GM11168 (cell line): ENCODE measurements around the gene KRT10.
"Not testable (repeated sequence)": the region's sequence is repeated elsewhere in the genome, so short reads cannot be mapped to it uniquely, and the experiment has no call there.

ENCODE experiments used
- in situ Hi-C: fragments of 300-500 bp; cut with MboI; formaldehyde crosslinking; loops from one replicate; pipeline ENCODE4 v1.12.0; 2022; ENCODE audit warnings: low sequenced_read_pairs; ENCODE audit not compliant: unreplicated experiment

Gene KRT10

GRCh38 chr17:40822132-40822812 is at the start of gene KRT10:
Gene KRT10 (minus strand): TSS chr17:40822614. CDS start chr17:40822585, 29 bp downstream.
- in situ Hi-C loops = no loop called here

GRCh38 chr17:40871316-40871715 is 48.9 kb upstream of the KRT10 start:
- in situ Hi-C loops = no loop called here

- in situ Hi-C loops = no loop called here
These were observed 47.7 kb upstream of the KRT10 start for GRCh38 chr17:40870136-40870535.

- in situ Hi-C loops = no loop called here
These were observed 44.4 kb upstream of the KRT10 start, which contains the start of gene KRT12 for GRCh38 chr17:40866838-40867237. Gene KRT12 (minus strand): TSS chr17:40867223. CDS start chr17:40867186, 37 bp downstream.

- in situ Hi-C loops = no loop called here
These were observed 42.4 kb upstream of the KRT10 start for GRCh38 chr17:40864661-40865390.

GRCh38 chr17:40862985-40863733 is 40.7 kb upstream of the KRT10 start:
- in situ Hi-C loops = no loop called here

GRCh38 chr17:40859536-40859935 is 37.1 kb upstream of the KRT10 start:
- in situ Hi-C loops = no loop called here

GRCh38 chr17:40858667-40859066 is 36.3 kb upstream of the KRT10 start:
- in situ Hi-C loops = not testable (repeated sequence)

- in situ Hi-C loops = no loop called here
These were observed 35.1 kb upstream of the KRT10 start for GRCh38 chr17:40857535-40857934.

GRCh38 chr17:40854175-40854814 is 31.9 kb upstream of the KRT10 start:
- in situ Hi-C loops = no loop called here

GRCh38 chr17:40852364-40852763 is 29.9 kb upstream of the KRT10 start:
- in situ Hi-C loops = no loop called here

- in situ Hi-C loops = no loop called here
These were observed 28.0 kb upstream of the KRT10 start for GRCh38 chr17:40850293-40850972.

- in situ Hi-C loops = no loop called here
These were observed 27.3 kb upstream of the KRT10 start for GRCh38 chr17:40849723-40850122.

- in situ Hi-C loops = no loop called here
These were observed 26.3 kb upstream of the KRT10 start for GRCh38 chr17:40848583-40849235.

- in situ Hi-C loops = no loop called here
These were observed 24.2 kb upstream of the KRT10 start for GRCh38 chr17:40846515-40847144.

- in situ Hi-C loops = no loop called here
These were observed 22.3 kb upstream of the KRT10 start for GRCh38 chr17:40844671-40845107.

GRCh38 chr17:40843242-40843641 is 20.8 kb upstream of the KRT10 start:
- in situ Hi-C loops = no loop called here

- in situ Hi-C loops = no loop called here
These were observed 18.8 kb upstream of the KRT10 start for GRCh38 chr17:40841246-40841645.

- in situ Hi-C loops = no loop called here
These were observed 16.8 kb upstream of the KRT10 start for GRCh38 chr17:40839194-40839593.
